K562 (cell line): ENCODE measurements around the gene LPIN1. TPM values are rescaled to one million over a fixed set of nuclear protein-coding genes. Genes with fewer than 3 reads are reported as not detected.
A peak's percentile ranks its signal among the peaks of the same experiment; 100 is the strongest.

Experiments used
- ATAC-seq: fragments of 200-7000 bp; cut with Tn5 transposase; 3 replicates; pipeline ENCODE4 v1.9.1; 2020; ENCODE audit warnings: moderate library complexity
- BruUV-seq: library from RNA; stranded (reverse); fragments of 400-500 nt; replicated peaks from 2 replicates; lab custom pipeline; 2021; lab: Mats Ljungman, UMichigan
- CTCF ChIA-PET: fragments of 300-600 bp; formaldehyde crosslinking; extraction: SDS; loops from one replicate; lab custom pipeline; 2021; ENCODE audit warnings: low intra/inter-chr PET ratio; lab: Yijun Ruan, JAX
- POLR2A ChIA-PET: fragments of 300-600, 350-650 bp; sonication (Branson Sonifier 250); formaldehyde crosslinking; extraction: SDS; loops from one replicate; lab custom pipeline; 2021; ENCODE audit warnings: antibody characterized with exemption, inconsistent platforms; lab: Yijun Ruan, JAX
- DNase-seq, 4 experiments: peaks; one replicate each; pipeline versions ENCODE4 v3.0.0 to v3.0.0-alpha.2; 2011 to 2018; ENCODE audit warnings: low spot score in 3 of 4, mixed read lengths in 3 of 4; ENCODE audit errors: extremely low read depth in 1 of 4
- FAIRE-seq: peaks from 2 replicates; lab custom pipeline; 2011; peaks lifted over from hg19 to GRCh38; lab: Jason Lieb, UNC
- H2AFZ ChIP-seq: 2 replicates; pipeline ENCODE4 v1.6.0; 2011; ENCODE audit warnings: low read depth, low read length, control low read depth, inconsistent platforms
- H3K27ac ChIP-seq: fragments of 200-600 bp; 3 replicates; pipeline ENCODE4 v1.8.0; 2011; ENCODE audit warnings: low read depth, mild to moderate bottlenecking, control low read depth, inconsistent platforms, low read length, moderate library complexity, mixed read lengths; ENCODE audit errors: extremely low read depth
- H3K27me3 ChIP-seq, 2 experiments: fragments of 300-600 bp in 1 of 2; 2 replicates in 1 of 2; 3 replicates in 1 of 2; pipeline versions ENCODE4 v1.6.0 to v1.8.0; 2011; ENCODE audit warnings: inconsistent platforms in 2 of 2, low read length in 2 of 2, mild to moderate bottlenecking in 1 of 2, mixed read lengths in 1 of 2, moderate library complexity in 1 of 2; ENCODE audit not compliant: control insufficient read depth in 2 of 2, insufficient read depth in 2 of 2
- H3K36me3 ChIP-seq: fragments of 300-600 bp; 3 replicates; pipeline ENCODE4 v1.8.0; 2011; ENCODE audit warnings: mild to moderate bottlenecking, low read length, inconsistent platforms; ENCODE audit not compliant: control insufficient read depth, insufficient read depth
- H3K4me1 ChIP-seq, 2 experiments: fragments of 200-600 bp in 1 of 2; replicated peaks in 1 of 2; 2 replicates in 1 of 2; 3 replicates in 1 of 2; pipeline versions ENCODE4 v1.5.1 to v1.8.0; 2011; ENCODE audit warnings: inconsistent platforms in 2 of 2, low read length in 2 of 2, mild to moderate bottlenecking in 1 of 2, mixed read lengths in 1 of 2, moderate library complexity in 1 of 2; ENCODE audit not compliant: control insufficient read depth in 2 of 2, insufficient read depth in 2 of 2
- H3K4me2 ChIP-seq: 2 replicates; pipeline ENCODE4 v1.6.1; 2011; ENCODE audit warnings: low read length, control low read depth, inconsistent platforms, mixed read lengths; ENCODE audit not compliant: insufficient read depth
- H3K4me3 ChIP-seq: fragments of 200-600 bp; sonication (generic), shearing (Covaris generic); 2 replicates; pipeline ENCODE4 v1.5.1; 2016; ENCODE audit warnings: control low read depth, inconsistent platforms
- H3K79me2 ChIP-seq: fragments of 200-600 bp; 3 replicates; pipeline ENCODE4 v1.8.0; 2011; ENCODE audit warnings: low read length, inconsistent platforms; ENCODE audit not compliant: control insufficient read depth, insufficient read depth
- H3K9ac ChIP-seq, 2 experiments: 2 replicates each; pipeline versions ENCODE4 v1.6.0 to v1.6.1; 2011; ENCODE audit warnings: low read depth in 2 of 2, low read length in 2 of 2, control low read depth in 1 of 2, inconsistent platforms in 1 of 2, mild to moderate bottlenecking in 1 of 2, mixed read lengths in 1 of 2; ENCODE audit not compliant: insufficient read depth in 1 of 2
- H3K9me1 ChIP-seq: one replicate; pipeline ENCODE4 v1.6.0; 2011; ENCODE audit warnings: inconsistent platforms, mild to moderate bottlenecking, low read length, moderate library complexity; ENCODE audit not compliant: control insufficient read depth, insufficient read depth
- H3K9me3 ChIP-seq: replicated peaks from 2 replicates; pipeline ENCODE4 v1.5.1; 2011; ENCODE audit warnings: low read depth, low read length, inconsistent platforms; ENCODE audit not compliant: control insufficient read depth, insufficient read depth
- H4K20me1 ChIP-seq: replicated peaks from 2 replicates; pipeline ENCODE4 v1.6.1; 2011; ENCODE audit warnings: low read length, inconsistent platforms, mixed read lengths; ENCODE audit not compliant: control insufficient read depth, insufficient read depth
- BRD4 ChIP-seq: fragments of 200-600 bp; sonication (generic); IDR thresholded peaks from 2 replicates; pipeline ENCODE4 v1.6.1; 2017; ENCODE audit warnings: inconsistent platforms
- HMBOX1 ChIP-seq: sonication (generic); IDR thresholded peaks from 2 replicates; pipeline ENCODE4 v1.6.1; 2016
- NCOA2 ChIP-seq, 2 experiments: fragments of 450-650 bp; IDR thresholded peaks; 2 replicates each; pipeline ENCODE4 v1.6.1; 2018; ENCODE audit warnings: mild to moderate bottlenecking in 2 of 2, moderate library complexity in 1 of 2; ENCODE audit not compliant: partially characterized antibody in 2 of 2
- POLR2H ChIP-seq: IDR thresholded peaks from 2 replicates; pipeline ENCODE4 v1.6.1; 2016; ENCODE audit warnings: missing genetic modification characterization, low read depth, mild to moderate bottlenecking, control low read depth, missing compliant biosample characterization, moderate library complexity
- RNF2 ChIP-seq: sonication (generic); IDR thresholded peaks from 2 replicates; pipeline ENCODE4 v1.6.1; 2016
- ZNF696 ChIP-seq: fragments of 250-450 bp; sonication (Bioruptor Pico); conservative IDR thresholded peaks from 2 replicates; pipeline ENCODE4 v1.4.0; 2020; ENCODE audit warnings: mild to moderate bottlenecking, moderate library complexity
- WGBS: fragments of 100-300 bp; shearing (Covaris generic); methylation state at CpG from one replicate; pipeline ENCODE4 v1.1.6; 2016; ENCODE audit warnings: low coverage, mixed read lengths; ENCODE audit not compliant: insufficient coverage; ENCODE audit errors: missing lambda C conversion rate; 5-methylcytosine and 5-hydroxymethylcytosine counted together
- in situ Hi-C: fragments of 300-500 bp; cut with MboI; formaldehyde crosslinking; loops from 4 replicates; pipeline ENCODE4 v1.15.0; 2018; ENCODE audit warnings: inconsistent platforms, mixed read lengths
- intact Hi-C: fragments of 100-400 bp; cut with micrococcal nuclease; formaldehyde crosslinking; loops from 2 replicates; pipeline ENCODE4 v1.14.2; 2022
- polyA plus RNA-seq, 8 experiments: library from polyadenylated mRNA; depleted of rRNA in 4 of 8; stranded (reverse) in 5 of 8; unstranded in 3 of 8; fragments of >200 nt; fragmentation: Nextera tagmentation in 2 of 8; fragmentation: Illumina TruSeq in 1 of 8; extraction: Ambion mirVana in 2 of 8; extraction: Trizol in 1 of 8; gene quantifications; 2 replicates each; pipeline versions ENCODE4 v1.2.1 to v1.2.3, GENCODE V29; 2011 to 2014; ENCODE audit warnings: inconsistent platforms in 1 of 8, missing spikeins in 1 of 8
- total RNA-seq, 7 experiments: library from RNA; depleted of rRNA in 6 of 7; stranded (reverse); fragments of >200 nt in 6 of 7; fragmentation: Illumina TruSeq in 2 of 7; extraction: Trizol in 2 of 7; gene quantifications; 2 replicates each; pipeline versions ENCODE4 v1.2.1 to v1.2.3, GENCODE V29; 2011 to 2021; ENCODE audit warnings: low replicate concordance in 1 of 7

LPIN1 gene
- total and polyA plus RNA-seq, 9 of the 15 experiments (the other 6 are each of a cell fraction or from before 2014, with no cell fraction given), result 9.2 to 84.0 (median 27.8) TPM

GRCh38 chr2:11862049-11862448, 115.6 kb downstream of the LPIN1 start:
- 52% methylated on average over 3 of the region's 3 CpGs for WGBS
- no peaks in the 10 kb centered on the region for H3K27me3 ChIP-seq
- ChIA-PET CTCF (no interaction called here), POLR2A (interaction anchor here (0.6 to 0.7 kb wide), 4 partner anchors 12 to 373 kb away, joined by 3 to 4 read pairs (median 3); no protein-coding TSS in a partner anchor)
- H3K4me2 ChIP-seq, result no peak overlapping the region
- no peaks in the 10 kb centered on the region for H3K79me2 ChIP-seq
- H3K4me1 ChIP-seq, result peaks cover 12 to 29% of the 10 kb centered on the region in 2 experiments; a peak in 4 of 5 replicates
- no peaks in the 10 kb centered on the region for H3K36me3 ChIP-seq
- BruUV-seq, result no TSS peak
- no peak overlapping the region for H3K4me3 ChIP-seq
- FAIRE-seq (no peak), ATAC-seq (no peak), DNase-seq (no peak)
- H2AFZ ChIP-seq, result no peak overlapping the region
- TF ChIP-seq ZNF696 (CRISPR knock-in tag) (no peak), POLR2H (tag) (no peak), NCOA2 (IDR thresholded peaks at IDR 0.05; ENCODE audit: partially characterized antibody in 2 of 2) (no peak), HMBOX1 (0 out of 2 replicates have a peak, but pooled peaks have one; percentile 17), RNF2 (no peak), BRD4 (no peak)
- H4K20me1 ChIP-seq, result no peaks in the 10 kb centered on the region
- in situ Hi-C loops, result no loop called here
- H3K27ac ChIP-seq, result no peak overlapping the region
- intact Hi-C loops, result loop anchor here (5.0 kb wide), 1 partner anchor 40 kb away; no protein-coding TSS in a partner anchor
- no peaks in the 10 kb centered on the region for H3K9me1 ChIP-seq
- peaks cover 17% of the 10 kb centered on the region for H3K9me3 ChIP-seq
- H3K9ac ChIP-seq, result no peak overlapping the region
